ENCODE results near the gene MMP11. TPM values are rescaled to one million over a fixed set of nuclear protein-coding genes. Genes with fewer than 3 reads are reported as not detected.

The MMP11 gene
- total and polyA plus RNA-seq, 2 of the 13 experiments (the other 11 are each of a cell fraction or from before 2014, with no cell fraction given) = 8.9 to 28.6 TPM

DNA sequence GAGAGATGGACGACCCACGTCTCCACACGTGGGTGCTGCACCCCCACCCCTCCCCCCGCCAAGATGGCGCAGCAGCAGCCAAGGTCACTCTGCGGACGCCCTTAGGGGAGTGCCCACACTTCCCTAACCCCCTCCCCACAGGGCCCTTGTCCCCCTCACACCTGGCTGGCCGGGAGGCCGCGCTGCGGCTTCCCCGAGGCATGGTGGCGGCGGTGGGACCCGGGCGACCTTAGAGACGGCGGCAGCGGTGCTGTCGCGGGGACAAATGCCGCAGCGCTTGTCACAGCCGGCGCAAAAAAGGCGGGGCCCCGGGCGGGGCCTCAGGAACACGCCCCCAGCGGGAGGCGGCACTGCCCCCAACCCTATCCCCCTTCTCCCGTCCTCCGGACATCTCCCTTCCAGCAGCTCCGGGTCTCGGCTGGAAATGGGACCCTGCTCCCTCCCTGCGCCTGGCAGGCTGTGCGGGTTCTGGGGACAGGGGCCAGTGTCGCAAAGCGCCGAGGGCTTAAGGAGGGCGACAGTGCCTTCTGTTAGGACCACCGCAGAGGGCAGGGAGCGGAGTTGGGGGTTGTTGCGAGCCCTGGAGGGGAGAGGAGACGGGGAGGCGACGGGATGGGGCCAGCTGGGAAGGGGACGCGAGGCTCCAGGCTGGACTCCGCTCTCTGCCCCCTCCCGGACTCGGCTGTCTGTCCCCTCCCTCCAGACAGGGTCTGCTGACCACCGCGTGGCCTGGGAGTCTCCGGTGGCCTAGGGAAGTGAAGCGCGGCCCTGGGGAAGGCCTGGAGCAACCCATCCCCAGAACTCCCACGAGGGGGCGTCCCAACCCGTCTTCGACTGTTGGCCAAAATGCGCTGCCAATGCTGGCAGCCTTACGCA lies 4.7 kb upstream of the MMP11 start, which contains the start of gene CHCHD10 (continued):
- 0 out of 2 replicates have a peak, but pooled peaks have one; percentile 0 for TF ChIP-seq KLF11 (CRISPR knock-in tag; IDR thresholded peaks at IDR 0.05)
- TF ChIP-seq ZBTB21 (CRISPR knock-in tag; IDR thresholded peaks at IDR 0.05) = no peak
- peak; percentile 79; the same call in 1 of the 2 replicates for TF ChIP-seq ZBTB42 (CRISPR knock-in tag; IDR thresholded peaks at IDR 0.05)
- 0 out of 2 replicates have a peak, but pooled peaks have one; percentile 25 for TF ChIP-seq KDM3A (CRISPR knock-in tag; IDR thresholded peaks at IDR 0.05; ENCODE audit: low read depth)
- no peak for TF ChIP-seq ZNF703 (CRISPR knock-in tag; IDR thresholded peaks at IDR 0.05; ENCODE audit: borderline replicate concordance)
- TF ChIP-seq ZNF598 (CRISPR knock-in tag; IDR thresholded peaks at IDR 0.05; ENCODE audit: borderline replicate concordance) = peak; percentile 35; the same call in 1 of the 2 replicates
- TF ChIP-seq ZBTB7B (CRISPR knock-in tag; IDR thresholded peaks at IDR 0.05) = peak; percentile 54
- 0 out of 2 replicates have a peak, but pooled peaks have one; percentile 14 for TF ChIP-seq ZNF878 (CRISPR knock-in tag; IDR thresholded peaks at IDR 0.05)
- TF ChIP-seq POLR2G (IDR thresholded peaks at IDR 0.05; ENCODE audit: low read depth, low read length) = peak; percentile 88
- TF ChIP-seq, protein P1, sequence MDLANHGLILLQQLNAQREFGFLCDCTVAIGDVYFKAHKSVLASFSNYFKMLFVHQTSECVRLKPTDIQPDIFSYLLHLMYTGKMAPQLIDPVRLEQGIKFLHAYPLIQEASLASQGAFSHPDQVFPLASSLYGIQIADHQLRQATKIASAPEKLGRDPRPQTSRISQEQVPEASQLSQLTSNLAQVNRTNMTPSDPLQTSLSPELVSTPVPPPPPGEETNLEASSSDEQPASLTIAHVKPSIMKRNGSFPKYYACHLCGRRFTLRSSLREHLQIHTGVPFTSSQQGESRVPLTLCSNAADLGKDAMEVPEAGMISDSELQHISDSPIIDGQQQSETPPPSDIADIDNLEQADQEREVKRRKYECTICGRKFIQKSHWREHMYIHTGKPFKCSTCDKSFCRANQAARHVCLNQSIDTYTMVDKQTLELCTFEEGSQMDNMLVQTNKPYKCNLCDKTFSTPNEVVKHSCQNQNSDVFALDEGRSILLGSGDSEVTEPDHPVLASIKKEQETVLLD (CRISPR knock-in tag; IDR thresholded peaks at IDR 0.05; ENCODE audit: low read depth) = no peak
- TF ChIP-seq TARDBP (CRISPR knock-in tag; IDR thresholded peaks at IDR 0.05) = peak; percentile 60
- no peak for TF ChIP-seq ZNF44 (CRISPR knock-in tag; IDR thresholded peaks at IDR 0.05)
- no peak for TF ChIP-seq ZNF557 (CRISPR knock-in tag; IDR thresholded peaks at IDR 0.05)
- peak; percentile 62; the same call in 1 of the 2 replicates for TF ChIP-seq YEATS4 (CRISPR knock-in tag; IDR thresholded peaks at IDR 0.05; ENCODE audit: borderline replicate concordance)
- TF ChIP-seq ZNF790 (CRISPR knock-in tag; IDR thresholded peaks at IDR 0.05; ENCODE audit: borderline replicate concordance) = no peak
- TF ChIP-seq, protein P2, sequence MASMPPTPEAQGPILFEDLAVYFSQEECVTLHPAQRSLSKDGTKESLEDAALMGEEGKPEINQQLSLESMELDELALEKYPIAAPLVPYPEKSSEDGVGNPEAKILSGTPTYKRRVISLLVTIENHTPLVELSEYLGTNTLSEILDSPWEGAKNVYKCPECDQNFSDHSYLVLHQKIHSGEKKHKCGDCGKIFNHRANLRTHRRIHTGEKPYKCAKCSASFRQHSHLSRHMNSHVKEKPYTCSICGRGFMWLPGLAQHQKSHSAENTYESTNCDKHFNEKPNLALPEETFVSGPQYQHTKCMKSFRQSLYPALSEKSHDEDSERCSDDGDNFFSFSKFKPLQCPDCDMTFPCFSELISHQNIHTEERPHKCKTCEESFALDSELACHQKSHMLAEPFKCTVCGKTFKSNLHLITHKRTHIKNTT (CRISPR knock-in tag; IDR thresholded peaks at IDR 0.05) = no peak
- TF ChIP-seq, protein P3, sequence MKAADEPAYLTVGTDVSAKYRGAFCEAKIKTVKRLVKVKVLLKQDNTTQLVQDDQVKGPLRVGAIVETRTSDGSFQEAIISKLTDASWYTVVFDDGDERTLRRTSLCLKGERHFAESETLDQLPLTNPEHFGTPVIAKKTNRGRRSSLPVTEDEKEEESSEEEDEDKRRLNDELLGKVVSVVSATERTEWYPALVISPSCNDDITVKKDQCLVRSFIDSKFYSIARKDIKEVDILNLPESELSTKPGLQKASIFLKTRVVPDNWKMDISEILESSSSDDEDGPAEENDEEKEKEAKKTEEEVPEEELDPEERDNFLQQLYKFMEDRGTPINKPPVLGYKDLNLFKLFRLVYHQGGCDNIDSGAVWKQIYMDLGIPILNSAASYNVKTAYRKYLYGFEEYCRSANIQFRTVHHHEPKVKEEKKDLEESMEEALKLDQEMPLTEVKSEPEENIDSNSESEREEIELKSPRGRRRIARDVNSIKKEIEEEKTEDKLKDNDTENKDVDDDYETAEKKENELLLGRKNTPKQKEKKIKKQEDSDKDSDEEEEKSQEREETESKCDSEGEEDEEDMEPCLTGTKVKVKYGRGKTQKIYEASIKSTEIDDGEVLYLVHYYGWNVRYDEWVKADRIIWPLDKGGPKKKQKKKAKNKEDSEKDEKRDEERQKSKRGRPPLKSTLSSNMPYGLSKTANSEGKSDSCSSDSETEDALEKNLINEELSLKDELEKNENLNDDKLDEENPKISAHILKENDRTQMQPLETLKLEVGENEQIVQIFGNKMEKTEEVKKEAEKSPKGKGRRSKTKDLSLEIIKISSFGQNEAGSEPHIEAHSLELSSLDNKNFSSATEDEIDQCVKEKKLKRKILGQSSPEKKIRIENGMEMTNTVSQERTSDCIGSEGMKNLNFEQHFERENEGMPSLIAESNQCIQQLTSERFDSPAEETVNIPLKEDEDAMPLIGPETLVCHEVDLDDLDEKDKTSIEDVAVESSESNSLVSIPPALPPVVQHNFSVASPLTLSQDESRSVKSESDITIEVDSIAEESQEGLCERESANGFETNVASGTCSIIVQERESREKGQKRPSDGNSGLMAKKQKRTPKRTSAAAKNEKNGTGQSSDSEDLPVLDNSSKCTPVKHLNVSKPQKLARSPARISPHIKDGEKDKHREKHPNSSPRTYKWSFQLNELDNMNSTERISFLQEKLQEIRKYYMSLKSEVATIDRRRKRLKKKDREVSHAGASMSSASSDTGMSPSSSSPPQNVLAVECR (CRISPR knock-in tag; IDR thresholded peaks at IDR 0.05; ENCODE audit: borderline replicate concordance) = peak; percentile 87
- TF ChIP-seq CCDC6 (CRISPR knock-in tag; IDR thresholded peaks at IDR 0.05) = peak; percentile 32; the same call in 1 of the 2 replicates
- no peak for TF ChIP-seq ZNF549 (CRISPR knock-in tag; IDR thresholded peaks at IDR 0.05)
- TF ChIP-seq PHF8 (CRISPR knock-in tag; IDR thresholded peaks at IDR 0.05) = peak; percentile 76
- TF ChIP-seq NR2F1 (CRISPR knock-in tag; IDR thresholded peaks at IDR 0.05) = no peak
- TF ChIP-seq NCOA5 (CRISPR knock-in tag; IDR thresholded peaks at IDR 0.05) = no peak
- TF ChIP-seq MTA3 (CRISPR knock-in tag; IDR thresholded peaks at IDR 0.05) = no peak
- TF ChIP-seq ZNF296 (CRISPR knock-in tag; conservative IDR thresholded peaks at IDR 0.05) = peak; percentile 94
